H9 (cell line): ENCODE measurements around the gene CLASP2. TPM values are rescaled to one million over a fixed set of nuclear protein-coding genes. Genes with fewer than 3 reads are reported as not detected.

Source experiments
- DNase-seq: peaks from one replicate; pipeline ENCODE4 v3.0.0-alpha.2; 2017
- H2AFZ ChIP-seq: one replicate; pipeline ENCODE4 v1.6.1; 2013; ENCODE audit warnings: mild to moderate bottlenecking, low read length, control low read depth, moderate library complexity
- H2AK5ac ChIP-seq: 2 replicates; pipeline ENCODE4 v1.6.1; 2013; ENCODE audit warnings: low read length, control low read depth, mixed read lengths; ENCODE audit not compliant: insufficient read length
- H2BK120ac ChIP-seq: one replicate; pipeline ENCODE4 v1.6.1; 2013; ENCODE audit warnings: low read depth, mild to moderate bottlenecking, low read length, control low read depth, inconsistent platforms; ENCODE audit not compliant: poor library complexity, severe bottlenecking
- H2BK12ac ChIP-seq: 2 replicates; pipeline ENCODE4 v1.6.1; 2013; ENCODE audit warnings: low read length, control low read depth, mixed read lengths, low read depth; ENCODE audit not compliant: insufficient read length
- H2BK15ac ChIP-seq: 2 replicates; pipeline ENCODE4 v1.6.1; 2013; ENCODE audit warnings: low read depth, low read length, control low read depth
- H2BK20ac ChIP-seq: one replicate; pipeline ENCODE4 v1.6.1; 2013; ENCODE audit warnings: low read depth, mild to moderate bottlenecking, low read length, control low read depth, inconsistent platforms; ENCODE audit not compliant: poor library complexity, severe bottlenecking
- H2BK5ac ChIP-seq: 2 replicates; pipeline ENCODE4 v1.6.1; 2013; ENCODE audit warnings: low read length, control low read depth, mixed read lengths; ENCODE audit not compliant: insufficient read length
- H3K14ac ChIP-seq: 2 replicates; pipeline ENCODE4 v1.6.1; 2013; ENCODE audit warnings: low read length, control low read depth; ENCODE audit not compliant: insufficient read depth
- H3K18ac ChIP-seq: 2 replicates; pipeline ENCODE4 v1.6.1; 2013; ENCODE audit warnings: low read depth, mild to moderate bottlenecking, mixed read lengths, low read length, control low read depth; ENCODE audit not compliant: insufficient read length
- H3K23ac ChIP-seq: 2 replicates; pipeline ENCODE4 v1.6.1; 2013; ENCODE audit warnings: low read length, control low read depth, mixed read lengths, low read depth; ENCODE audit not compliant: insufficient read length
- H3K23me2 ChIP-seq: 2 replicates; pipeline ENCODE4 v1.6.1; 2013; ENCODE audit warnings: low read depth, mild to moderate bottlenecking, mixed read lengths, low read length, control low read depth; ENCODE audit not compliant: insufficient read length, poor library complexity, severe bottlenecking
- H3K27ac ChIP-seq: 2 replicates; pipeline ENCODE4 v1.5.1; 2013; ENCODE audit warnings: low read length, control low read depth, mixed read lengths, low read depth; ENCODE audit not compliant: insufficient read length
- H3K27me3 ChIP-seq: 2 replicates; pipeline ENCODE4 v1.6.1; 2013; ENCODE audit warnings: low read length, control low read depth, inconsistent platforms; ENCODE audit not compliant: insufficient read depth
- H3K4ac ChIP-seq: 2 replicates; pipeline ENCODE4 v1.6.1; 2013; ENCODE audit warnings: low read depth, mild to moderate bottlenecking, control low read depth, inconsistent platforms, low read length, moderate library complexity
- H3K4me1 ChIP-seq: 2 replicates; pipeline ENCODE4 v1.6.1; 2013; ENCODE audit warnings: low read length, control low read depth, inconsistent platforms; ENCODE audit not compliant: insufficient read depth
- H3K4me2 ChIP-seq: 2 replicates; pipeline ENCODE4 v1.6.1; 2013; ENCODE audit warnings: low read length, control low read depth, mixed read lengths; ENCODE audit not compliant: insufficient read length, insufficient read depth
- H3K56ac ChIP-seq: 2 replicates; pipeline ENCODE4 v1.6.1; 2013; ENCODE audit warnings: low read depth, mild to moderate bottlenecking, mixed read lengths, low read length, control low read depth; ENCODE audit not compliant: insufficient read length
- H3K79me1 ChIP-seq: 2 replicates; pipeline ENCODE4 v1.6.1; 2013; ENCODE audit warnings: low read depth, mild to moderate bottlenecking, moderate library complexity, low read length, control low read depth, inconsistent platforms; ENCODE audit not compliant: insufficient read depth, poor library complexity, severe bottlenecking
- H3K79me2 ChIP-seq: 2 replicates; pipeline ENCODE4 v1.6.1; 2013; ENCODE audit warnings: low read length, control low read depth, inconsistent platforms; ENCODE audit not compliant: insufficient read depth
- H3K9ac ChIP-seq: 2 replicates; pipeline ENCODE4 v1.6.1; 2013; ENCODE audit warnings: low read length, control low read depth, mixed read lengths; ENCODE audit not compliant: insufficient read length; ENCODE audit errors: extremely low read depth
- H3K9me3 ChIP-seq: one replicate; pipeline ENCODE4 v1.6.1; 2013; ENCODE audit warnings: low read depth, low read length, inconsistent platforms; ENCODE audit not compliant: control insufficient read depth
- H3T11ph ChIP-seq: one replicate; pipeline ENCODE4 v1.6.1; 2013; ENCODE audit warnings: mild to moderate bottlenecking, low read length, control low read depth, inconsistent platforms
- H4K20me1 ChIP-seq: one replicate; pipeline ENCODE4 v1.6.1; 2013; ENCODE audit not compliant: control insufficient read depth, insufficient read length, insufficient read depth
- H4K5ac ChIP-seq: 2 replicates; pipeline ENCODE4 v1.6.1; 2013; ENCODE audit warnings: low read depth, mild to moderate bottlenecking, mixed read lengths, low read length, control low read depth; ENCODE audit not compliant: insufficient read length
- H4K8ac ChIP-seq: replicated peaks from 2 replicates; pipeline ENCODE4 v1.6.1; 2013; ENCODE audit warnings: low read length, control low read depth, mixed read lengths, low read depth; ENCODE audit not compliant: insufficient read length
- H4K91ac ChIP-seq: 2 replicates; pipeline ENCODE4 v1.6.1; 2013; ENCODE audit warnings: low read depth, mild to moderate bottlenecking, moderate library complexity, mixed read lengths, low read length, control low read depth; ENCODE audit not compliant: insufficient read length
- H3K27ac Mint-ChIP-seq, 3 experiments: 2 replicates in 2 of 3; 3 replicates in 1 of 3; pipeline ENCODE4 v1.8.0; 2020 to 2021; ENCODE audit warnings: mixed read lengths in 3 of 3, mild to moderate bottlenecking in 1 of 3, moderate library complexity in 1 of 3
- H3K27me3 Mint-ChIP-seq: 2 replicates; pipeline ENCODE4 v1.8.0; 2021; ENCODE audit warnings: low read depth, mild to moderate bottlenecking, moderate library complexity, mixed read lengths
- H3K36me3 Mint-ChIP-seq, 3 experiments: 2 replicates in 2 of 3; 3 replicates in 1 of 3; pipeline ENCODE4 v1.8.0; 2020 to 2021; ENCODE audit warnings: low read depth in 3 of 3, mixed read lengths in 3 of 3; ENCODE audit not compliant: insufficient read depth in 1 of 3
- H3K4me1 Mint-ChIP-seq, 2 experiments: 2 replicates each; pipeline ENCODE4 v1.8.0; 2020; ENCODE audit warnings: mixed read lengths in 2 of 2
- H3K4me3 Mint-ChIP-seq, 2 experiments: 2 replicates in 1 of 2; 3 replicates in 1 of 2; pipeline ENCODE4 v1.8.0; 2020 to 2021; ENCODE audit warnings: mild to moderate bottlenecking in 2 of 2, mixed read lengths in 2 of 2, moderate library complexity in 1 of 2
- H3K9me3 Mint-ChIP-seq, 2 experiments: 2 replicates in 1 of 2; 3 replicates in 1 of 2; pipeline ENCODE4 v1.8.0; 2020; ENCODE audit warnings: mild to moderate bottlenecking in 2 of 2, mixed read lengths in 2 of 2, moderate library complexity in 1 of 2
- WGBS: extraction: QIAGEN DNeasy Blood & Tissue Kit; methylation state at CpG from one replicate; pipeline ENCODE4 v1.1.7; 2013; ENCODE audit warnings: missing lambda C conversion rate, low lambda C conversion rate, mixed read lengths; ENCODE audit not compliant: insufficient read length; ENCODE audit errors: extremely low coverage; 5-methylcytosine and 5-hydroxymethylcytosine counted together
- total RNA-seq: library from RNA; stranded (reverse); gene quantifications from 2 replicates; pipeline ENCODE4 v1.2.1, GENCODE V29; 2021
- TF ChIP-seq, protein P1 (sequence below): fragments of 200-600 bp; sonication (generic); conservative IDR thresholded peaks from 3 replicates; pipeline ENCODE4 v1.8.0; 2021; ENCODE audit warnings: antibody characterized with exemption, mild to moderate bottlenecking

The CLASP2 gene
- total RNA-seq, 1 experiment from 2014 or later, result 60.5 TPM

GRCh38 chr3:33496449-33496848 lies 221.6 kb downstream of the CLASP2 start:
- Histone ChIP-seq H2BK15ac (no peak overlapping the region), H3K4ac (no peak overlapping the region), H3K4me2 (no peak overlapping the region), H2BK120ac (no peak overlapping the region), H2BK20ac (no peak overlapping the region), H3K9me3 (no peaks in the 10 kb centered on the region), H4K8ac (no peak overlapping the region), H3K23me2 (no peaks in the 10 kb centered on the region), H3K23ac (no peak overlapping the region), H2BK12ac (no peak overlapping the region), H2AK5ac (no peak overlapping the region), H3K79me1 (no peaks in the 10 kb centered on the region), H2AFZ (no peak overlapping the region), H4K91ac (no peak overlapping the region), H4K20me1 (no peaks in the 10 kb centered on the region), H3K27ac (no peak overlapping the region), H3K56ac (no peak overlapping the region), H4K5ac (no peak overlapping the region), H3K4me1 (no peaks in the 10 kb centered on the region), H3K9ac (no peak overlapping the region), H3K18ac (no peak overlapping the region), H3K27me3 (no peaks in the 10 kb centered on the region), H3K14ac (no peak overlapping the region), H2BK5ac (no peak overlapping the region), H3T11ph (no peak overlapping the region), H3K79me2 (no peaks in the 10 kb centered on the region)
- no peak overlapping the region for H3K27ac Mint-ChIP-seq
- no peak overlapping the region for H3K4me3 Mint-ChIP-seq
- no peak for DNase-seq
- H3K36me3 Mint-ChIP-seq, result peaks cover 17 to 26% (median 18%) of the 10 kb centered on the region in 3 experiments; a peak in 6 of 7 replicates
- H3K27me3 Mint-ChIP-seq, result no peaks in the 10 kb centered on the region
- H3K9me3 Mint-ChIP-seq, result no peaks in the 10 kb centered on the region; a peak in 1 of 5 replicates
- WGBS, result no CpG with 5 or more reads among the region's 2 CpGs
- TF ChIP-seq, protein P1, sequence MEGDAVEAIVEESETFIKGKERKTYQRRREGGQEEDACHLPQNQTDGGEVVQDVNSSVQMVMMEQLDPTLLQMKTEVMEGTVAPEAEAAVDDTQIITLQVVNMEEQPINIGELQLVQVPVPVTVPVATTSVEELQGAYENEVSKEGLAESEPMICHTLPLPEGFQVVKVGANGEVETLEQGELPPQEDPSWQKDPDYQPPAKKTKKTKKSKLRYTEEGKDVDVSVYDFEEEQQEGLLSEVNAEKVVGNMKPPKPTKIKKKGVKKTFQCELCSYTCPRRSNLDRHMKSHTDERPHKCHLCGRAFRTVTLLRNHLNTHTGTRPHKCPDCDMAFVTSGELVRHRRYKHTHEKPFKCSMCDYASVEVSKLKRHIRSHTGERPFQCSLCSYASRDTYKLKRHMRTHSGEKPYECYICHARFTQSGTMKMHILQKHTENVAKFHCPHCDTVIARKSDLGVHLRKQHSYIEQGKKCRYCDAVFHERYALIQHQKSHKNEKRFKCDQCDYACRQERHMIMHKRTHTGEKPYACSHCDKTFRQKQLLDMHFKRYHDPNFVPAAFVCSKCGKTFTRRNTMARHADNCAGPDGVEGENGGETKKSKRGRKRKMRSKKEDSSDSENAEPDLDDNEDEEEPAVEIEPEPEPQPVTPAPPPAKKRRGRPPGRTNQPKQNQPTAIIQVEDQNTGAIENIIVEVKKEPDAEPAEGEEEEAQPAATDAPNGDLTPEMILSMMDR, result no peak
- H3K4me1 Mint-ChIP-seq, result no peaks in the 10 kb centered on the region
